ENCODE results near the gene IMMP2L. TPM values are rescaled to one million over a fixed set of nuclear protein-coding genes. Genes with fewer than 3 reads are reported as not detected.

IMMP2L gene
- polyA plus RNA-seq, 1 donor from 2014 or later: 23.2 TPM

GRCh38 chr7:110803602-110804143 lies 758.6 kb downstream of the IMMP2L start:
- Mint-ChIP-seq H3K4me3 (no peak overlapping the region), H3K27me3 (no peaks in the 10 kb centered on the region), H3K27ac (no peak overlapping the region), H3K4me1 (no peaks in the 10 kb centered on the region), H3K36me3 (no peaks in the 10 kb centered on the region), H3K9me3 (no peaks in the 10 kb centered on the region)

GRCh38 chr7:110801502-110801901 lies 760.8 kb downstream of the IMMP2L start:
- Mint-ChIP-seq H3K9me3 (no peaks in the 10 kb centered on the region), H3K36me3 (peaks cover 3% of the 10 kb centered on the region), H3K27ac (no peak overlapping the region), H3K4me3 (no peak overlapping the region), H3K4me1 (no peaks in the 10 kb centered on the region), H3K27me3 (no peaks in the 10 kb centered on the region)

GRCh38 chr7:110800984-110801383 lies 761.3 kb downstream of the IMMP2L start:
- no peaks in the 10 kb centered on the region for H3K27me3 Mint-ChIP-seq
- no peak overlapping the region for H3K27ac Mint-ChIP-seq
- no peaks in the 10 kb centered on the region for H3K9me3 Mint-ChIP-seq
- no peak overlapping the region for H3K4me3 Mint-ChIP-seq
- H3K4me1 Mint-ChIP-seq: no peaks in the 10 kb centered on the region
- H3K36me3 Mint-ChIP-seq: peaks cover 4% of the 10 kb centered on the region

GRCh38 chr7:110797656-110798055 lies 764.6 kb downstream of the IMMP2L start:
- Mint-ChIP-seq H3K27me3 (no peaks in the 10 kb centered on the region), H3K36me3 (peaks cover 6% of the 10 kb centered on the region), H3K4me1 (no peaks in the 10 kb centered on the region), H3K27ac (no peak overlapping the region), H3K9me3 (no peaks in the 10 kb centered on the region), H3K4me3 (no peak overlapping the region)

GRCh38 chr7:110790992-110791391 lies 771.3 kb downstream of the IMMP2L start:
- H3K36me3 Mint-ChIP-seq: peaks cover 2% of the 10 kb centered on the region
- H3K9me3 Mint-ChIP-seq: no peaks in the 10 kb centered on the region
- no peaks in the 10 kb centered on the region for H3K27me3 Mint-ChIP-seq
- H3K4me3 Mint-ChIP-seq: no peak overlapping the region
- H3K4me1 Mint-ChIP-seq: no peaks in the 10 kb centered on the region
- no peak overlapping the region for H3K27ac Mint-ChIP-seq

- Mint-ChIP-seq H3K4me3 (no peak overlapping the region), H3K4me1 (no peaks in the 10 kb centered on the region)
These were observed 775.8 kb downstream of the IMMP2L start for GRCh38 chr7:110786328-110786965.

GRCh38 chr7:110784749-110785148 lies 777.5 kb downstream of the IMMP2L start:
- no peaks in the 10 kb centered on the region for H3K4me1 Mint-ChIP-seq
- H3K27me3 Mint-ChIP-seq: no peaks in the 10 kb centered on the region
- no peaks in the 10 kb centered on the region for H3K36me3 Mint-ChIP-seq
- no peak overlapping the region for H3K4me3 Mint-ChIP-seq
- no peaks in the 10 kb centered on the region for H3K9me3 Mint-ChIP-seq
- H3K27ac Mint-ChIP-seq: no peak overlapping the region

More at GRCh38 chr7:110786328-110786965, 775.8 kb downstream of the IMMP2L start:
- no peaks in the 10 kb centered on the region for H3K27me3 Mint-ChIP-seq
- H3K36me3 Mint-ChIP-seq: no peaks in the 10 kb centered on the region
- H3K27ac Mint-ChIP-seq: no peak overlapping the region
- no peaks in the 10 kb centered on the region for H3K9me3 Mint-ChIP-seq

- H3K4me1 Mint-ChIP-seq: no peaks in the 10 kb centered on the region
- H3K4me3 Mint-ChIP-seq: no peak overlapping the region
- H3K9me3 Mint-ChIP-seq: no peaks in the 10 kb centered on the region
- no peaks in the 10 kb centered on the region for H3K27me3 Mint-ChIP-seq
- peaks cover 2% of the 10 kb centered on the region for H3K36me3 Mint-ChIP-seq
- no peak overlapping the region for H3K27ac Mint-ChIP-seq
These were observed 781.6 kb downstream of the IMMP2L start for GRCh38 chr7:110780712-110781111.

- peaks cover 4% of the 10 kb centered on the region for H3K36me3 Mint-ChIP-seq
- H3K27me3 Mint-ChIP-seq: no peaks in the 10 kb centered on the region
- no peaks in the 10 kb centered on the region for H3K9me3 Mint-ChIP-seq
- H3K4me1 Mint-ChIP-seq: no peaks in the 10 kb centered on the region
- no peak overlapping the region for H3K27ac Mint-ChIP-seq
- no peak overlapping the region for H3K4me3 Mint-ChIP-seq
These were observed 783.0 kb downstream of the IMMP2L start for GRCh38 chr7:110779339-110779738.

GRCh38 chr7:110775046-110775445 lies 787.2 kb downstream of the IMMP2L start:
- Mint-ChIP-seq H3K4me3 (no peak overlapping the region), H3K36me3 (peaks cover 4% of the 10 kb centered on the region), H3K9me3 (no peaks in the 10 kb centered on the region), H3K4me1 (peaks cover 0 to 2% (median 0%) of the 10 kb centered on the region in 3 donors), H3K27ac (no peak overlapping the region), H3K27me3 (no peaks in the 10 kb centered on the region)

GRCh38 chr7:110774071-110774470 lies 788.2 kb downstream of the IMMP2L start:
- Mint-ChIP-seq H3K27ac (no peak overlapping the region), H3K4me1 (peaks cover 0 to 2% (median 0%) of the 10 kb centered on the region in 3 donors), H3K27me3 (no peaks in the 10 kb centered on the region), H3K36me3 (peaks cover 4% of the 10 kb centered on the region), H3K4me3 (no peak overlapping the region), H3K9me3 (no peaks in the 10 kb centered on the region)

- H3K36me3 Mint-ChIP-seq: peaks cover 4% of the 10 kb centered on the region
- H3K9me3 Mint-ChIP-seq: no peaks in the 10 kb centered on the region
- H3K27me3 Mint-ChIP-seq: no peaks in the 10 kb centered on the region
- no peak overlapping the region for H3K4me3 Mint-ChIP-seq
- no peak overlapping the region for H3K27ac Mint-ChIP-seq
- peaks cover 0 to 2% (median 0%) of the 10 kb centered on the region in 3 donors for H3K4me1 Mint-ChIP-seq
These were observed 789.7 kb downstream of the IMMP2L start for GRCh38 chr7:110772615-110773014.

- Mint-ChIP-seq H3K4me3 (no peak overlapping the region), H3K9me3 (no peaks in the 10 kb centered on the region), H3K36me3 (peaks cover 4% of the 10 kb centered on the region), H3K27ac (no peak overlapping the region), H3K27me3 (no peaks in the 10 kb centered on the region), H3K4me1 (peaks cover 0 to 2% (median 0%) of the 10 kb centered on the region in 3 donors)
These were observed 790.6 kb downstream of the IMMP2L start for GRCh38 chr7:110771717-110772116.

- H3K9me3 Mint-ChIP-seq: no peaks in the 10 kb centered on the region
- no peak overlapping the region for H3K4me3 Mint-ChIP-seq
- no peaks in the 10 kb centered on the region for H3K27me3 Mint-ChIP-seq
- H3K36me3 Mint-ChIP-seq: no peaks in the 10 kb centered on the region
- H3K4me1 Mint-ChIP-seq: peaks cover 0 to 2% (median 0%) of the 10 kb centered on the region in 3 donors
- no peak overlapping the region for H3K27ac Mint-ChIP-seq
These were observed 794.7 kb downstream of the IMMP2L start for GRCh38 chr7:110767550-110768110.

- no peaks in the 10 kb centered on the region for H3K9me3 Mint-ChIP-seq
- H3K27ac Mint-ChIP-seq: no peak overlapping the region
- H3K27me3 Mint-ChIP-seq: no peaks in the 10 kb centered on the region
These were observed 795.4 kb downstream of the IMMP2L start for GRCh38 chr7:110766864-110767263.

GRCh38 chr7:110764852-110765251 lies 797.4 kb downstream of the IMMP2L start:
- Mint-ChIP-seq H3K36me3 (no peaks in the 10 kb centered on the region), H3K4me3 (no peak overlapping the region), H3K27me3 (no peaks in the 10 kb centered on the region), H3K9me3 (no peaks in the 10 kb centered on the region), H3K4me1 (no peaks in the 10 kb centered on the region), H3K27ac (no peak overlapping the region)

More at GRCh38 chr7:110766864-110767263, 795.4 kb downstream of the IMMP2L start:
- Mint-ChIP-seq H3K4me3 (no peak overlapping the region), H3K36me3 (no peaks in the 10 kb centered on the region), H3K4me1 (peaks cover 0 to 2% (median 0%) of the 10 kb centered on the region in 3 donors)
